Smooth muscle cell of the brain vasculature (primary cell): ENCODE data around the gene PTP4A2.

ENCODE experiments used
- DNase-seq: peaks from one replicate; pipeline ENCODE4 v3.0.0-alpha.2; 2012; ENCODE audit warnings: low read depth, low spot score

The PTP4A2 gene

GRCh38 chr1:31860581-31860980 is 77.6 kb downstream of the PTP4A2 start:
- DNase-seq: no peak

DNA sequence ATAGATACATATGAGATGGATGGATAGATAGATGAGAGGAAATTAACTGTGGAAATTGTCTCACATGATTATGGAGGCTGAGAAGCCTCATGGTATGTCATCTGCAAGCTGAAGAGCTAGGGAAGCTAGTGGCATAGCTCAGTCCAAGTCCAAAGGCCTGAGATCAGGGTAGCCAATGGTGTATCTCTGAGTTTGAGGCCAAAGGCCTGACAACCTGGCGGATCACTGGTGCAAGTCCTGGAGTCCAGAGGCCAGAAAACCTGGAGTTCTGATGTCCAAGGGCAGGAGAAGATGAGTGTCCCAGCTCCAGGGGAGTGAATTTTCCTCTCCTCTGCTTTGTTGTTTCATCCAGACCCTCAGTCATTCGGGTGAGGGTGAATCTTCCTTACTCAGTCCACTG is 78.4 kb downstream of the PTP4A2 start:
- no peak for DNase-seq

- no peak for DNase-seq
Measured at GRCh38 chr1:31859044-31859443, 79.1 kb downstream of the PTP4A2 start.

DNA sequence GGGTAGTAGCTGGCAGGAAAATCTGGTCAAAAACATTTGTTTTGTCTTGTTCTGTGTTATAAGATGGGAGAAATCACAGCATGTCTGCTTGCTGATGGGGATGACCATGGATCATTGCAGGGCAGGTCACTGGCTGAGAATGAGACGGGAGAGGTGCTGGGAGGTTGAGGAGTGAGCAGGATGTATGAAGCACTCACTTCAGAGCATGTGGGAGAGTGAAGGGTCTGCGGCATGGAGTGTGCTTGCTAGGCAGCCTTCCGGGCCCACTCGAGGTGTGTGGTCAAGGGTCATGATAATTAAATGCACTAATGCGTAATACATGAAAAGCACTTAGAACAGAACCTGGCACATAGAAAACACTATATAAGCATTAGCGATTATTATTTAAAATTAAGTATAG is 80.3 kb downstream of the PTP4A2 start:
- DNase-seq: no peak
